Measurements from ENCODE around the gene TMEM176B. TPM values are rescaled to one million over a fixed set of nuclear protein-coding genes. Genes with fewer than 3 reads are reported as not detected.

The TMEM176B gene
- total and polyA plus RNA-seq, 2 donors (not counting 1 experiment from before 2014, with no cell fraction given), result 0.25 to 1.4 TPM

- CTCF ChIA-PET, result no interaction called here
- intact Hi-C loops (cut with micrococcal nuclease), result no loop called here
Observed at GRCh38 chr7:150753239-150753638, 46.9 kb downstream of the TMEM176B start.

GRCh38 chr7:150751702-150752101, 48.5 kb downstream of the TMEM176B start:
- no peak overlapping the region for H3K27ac ChIP-seq (ENCODE audit: low read length in 2 of 2)
- CTCF ChIA-PET, result no interaction called here
- no peak for TF ChIP-seq CTCF (IDR thresholded peaks at IDR 0.05)
- TF ChIP-seq EZH2 (IDR thresholded peaks at IDR 0.05; ENCODE audit: borderline replicate concordance, insufficient read depth, low read depth, low read length, poor library complexity, severe bottlenecking), result no peak

More at GRCh38 chr7:150753239-150753638, 46.9 kb downstream of the TMEM176B start:
- peaks cover 10% of the 10 kb centered on the region in 2 donors for H3K4me1 ChIP-seq (ENCODE audit: control insufficient read depth in 2 of 2, insufficient read depth in 2 of 2, low read length in 2 of 2)
- H4K20me1 ChIP-seq (ENCODE audit: control insufficient read depth, insufficient read depth, low read length, poor library complexity, severe bottlenecking), result no peaks in the 10 kb centered on the region
- no peaks in the 10 kb centered on the region for H3K36me3 ChIP-seq (replicated peaks in 1 of 2; ENCODE audit: control extremely low read depth in 1 of 2, control insufficient read depth in 1 of 2, extremely low read depth in 1 of 2, insufficient read depth in 2 of 2, low read length in 1 of 2)
- no peak overlapping the region for H3K9ac ChIP-seq (ENCODE audit: low read length)
- no peak overlapping the region for H3K4me2 ChIP-seq (replicated peaks; ENCODE audit: low read depth, low read length, poor library complexity, severe bottlenecking)
- H2AFZ ChIP-seq (ENCODE audit: insufficient read depth, low read depth, low read length, poor library complexity, severe bottlenecking), result no peak overlapping the region
- DNase-seq (no peak), ATAC-seq (ENCODE audit: low read depth) (no peak)
- no peaks in the 10 kb centered on the region for H3K79me2 ChIP-seq (ENCODE audit: control insufficient read depth, insufficient read depth, low read length)
- Mint-ChIP-seq H3K4me3 (no peak overlapping the region), H3K4me1 (peaks cover 11% of the 10 kb centered on the region), H3K9me3 (ENCODE audit: insufficient read depth) (no peaks in the 10 kb centered on the region), H3K27me3 (peaks cover 17% of the 10 kb centered on the region), H3K27ac (no peak overlapping the region)
- POLR2A ChIA-PET, result no interaction called here
- peaks cover 0 to 4% (median 0%) of the 10 kb centered on the region in 4 experiments for H3K27me3 ChIP-seq (replicated peaks in 1 of 4; ENCODE audit: control extremely low read depth in 1 of 4, control insufficient read depth in 3 of 4, insufficient read depth in 4 of 4, low read length in 3 of 4)
- WGBS (ENCODE audit: insufficient coverage), result 31% methylated on average over 6 of the region's 6 CpGs
- no peak overlapping the region for H3K27ac ChIP-seq (ENCODE audit: low read length in 2 of 2)
- no peak overlapping the region for H3K4me3 ChIP-seq (ENCODE audit: control extremely low read depth in 1 of 5, extremely low read depth in 1 of 5, insufficient read depth in 1 of 5, low read depth in 2 of 5, low read length in 4 of 5)
- TF ChIP-seq CTCF (IDR thresholded peaks at IDR 0.05) (no peak), EZH2 (IDR thresholded peaks at IDR 0.05; ENCODE audit: borderline replicate concordance, insufficient read depth, low read depth, low read length, poor library complexity, severe bottlenecking) (no peak)
- no peaks in the 10 kb centered on the region for H3K9me3 ChIP-seq (ENCODE audit: control extremely low read depth in 1 of 3, control insufficient read depth in 2 of 3, insufficient read depth in 1 of 3, low read length in 2 of 3)

More at GRCh38 chr7:150751702-150752101, 48.5 kb downstream of the TMEM176B start:
- Histone ChIP-seq H2AFZ (ENCODE audit: insufficient read depth, low read depth, low read length, poor library complexity, severe bottlenecking) (no peak overlapping the region), H3K9ac (ENCODE audit: low read length) (no peak overlapping the region), H3K36me3 (replicated peaks in 1 of 2; ENCODE audit: control extremely low read depth in 1 of 2, control insufficient read depth in 1 of 2, extremely low read depth in 1 of 2, insufficient read depth in 2 of 2, low read length in 1 of 2) (no peaks in the 10 kb centered on the region), H3K27me3 (replicated peaks in 1 of 4; ENCODE audit: control extremely low read depth in 1 of 4, control insufficient read depth in 3 of 4, insufficient read depth in 4 of 4, low read length in 3 of 4) (peaks cover 0 to 4% (median 0%) of the 10 kb centered on the region in 4 experiments), H4K20me1 (ENCODE audit: control insufficient read depth, insufficient read depth, low read length, poor library complexity, severe bottlenecking) (no peaks in the 10 kb centered on the region), H3K4me2 (replicated peaks; ENCODE audit: low read depth, low read length, poor library complexity, severe bottlenecking) (no peak overlapping the region), H3K4me1 (ENCODE audit: control insufficient read depth in 2 of 2, insufficient read depth in 2 of 2, low read length in 2 of 2) (peaks cover 10% of the 10 kb centered on the region in 2 donors), H3K9me3 (ENCODE audit: control extremely low read depth in 1 of 3, control insufficient read depth in 2 of 3, insufficient read depth in 1 of 3, low read length in 2 of 3) (no peaks in the 10 kb centered on the region), H3K4me3 (ENCODE audit: control extremely low read depth in 1 of 5, extremely low read depth in 1 of 5, insufficient read depth in 1 of 5, low read depth in 2 of 5, low read length in 4 of 5) (no peak overlapping the region), H3K79me2 (ENCODE audit: control insufficient read depth, insufficient read depth, low read length) (no peaks in the 10 kb centered on the region)
- Mint-ChIP-seq H3K4me3 (no peak overlapping the region), H3K27ac (no peak overlapping the region), H3K4me1 (peaks cover 11% of the 10 kb centered on the region), H3K9me3 (ENCODE audit: insufficient read depth) (no peaks in the 10 kb centered on the region), H3K27me3 (peaks cover 20% of the 10 kb centered on the region)
- DNase-seq (no peak), ATAC-seq (ENCODE audit: low read depth) (no peak)
- WGBS (ENCODE audit: insufficient coverage), result no CpG with 5 or more reads among the region's 2 CpGs
- intact Hi-C loops (cut with micrococcal nuclease), result no loop called here
- POLR2A ChIA-PET, result no interaction called here

Measured in B cell (primary cell).